ENCODE measurements around the gene CRHR2. TPM values are rescaled to one million over a fixed set of nuclear protein-coding genes. Genes with fewer than 3 reads are reported as not detected.

The CRHR2 gene
- polyA plus RNA-seq, 1 experiment: not detected

DNA sequence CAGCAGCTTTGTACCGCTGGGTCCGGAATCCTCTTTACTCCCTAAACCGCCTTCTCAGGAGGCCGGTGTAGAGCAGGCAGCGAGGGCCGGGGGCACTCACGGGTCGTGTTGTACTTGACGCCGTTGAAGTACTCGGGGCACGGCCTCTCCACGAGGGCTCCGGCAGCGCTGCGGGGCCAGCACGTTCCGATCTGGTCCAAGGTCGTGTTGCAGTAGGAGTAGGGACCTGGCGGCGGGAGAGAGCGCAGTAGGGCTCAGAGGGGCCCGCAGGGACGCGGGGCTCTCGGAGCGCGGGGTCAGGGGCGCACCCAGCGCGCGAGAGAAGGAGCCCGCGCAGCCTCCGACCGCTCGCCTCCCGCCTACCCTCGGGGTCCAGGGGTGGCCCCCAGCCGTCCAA, 443 bp downstream of the CRHR2 start:
- H3K36me3 ChIP-seq (ENCODE audit: control insufficient read depth, insufficient read depth, low read length): no peaks in the 10 kb centered on the region
- CTCF ChIA-PET: interaction anchor here (0.8 kb wide), 1 partner anchor 32 kb away, joined by 3 read pairs; no protein-coding TSS in a partner anchor
- POLR2A ChIA-PET: no interaction called here
- no peak overlapping the region for H3K4me3 ChIP-seq (ENCODE audit: low read depth, low read length)
- no peak for DNase-seq (ENCODE audit: low read depth)
- peaks cover 56% of the 10 kb centered on the region for H3K27me3 ChIP-seq (ENCODE audit: control insufficient read depth, insufficient read depth, low read length)
- TF ChIP-seq, protein P1, sequence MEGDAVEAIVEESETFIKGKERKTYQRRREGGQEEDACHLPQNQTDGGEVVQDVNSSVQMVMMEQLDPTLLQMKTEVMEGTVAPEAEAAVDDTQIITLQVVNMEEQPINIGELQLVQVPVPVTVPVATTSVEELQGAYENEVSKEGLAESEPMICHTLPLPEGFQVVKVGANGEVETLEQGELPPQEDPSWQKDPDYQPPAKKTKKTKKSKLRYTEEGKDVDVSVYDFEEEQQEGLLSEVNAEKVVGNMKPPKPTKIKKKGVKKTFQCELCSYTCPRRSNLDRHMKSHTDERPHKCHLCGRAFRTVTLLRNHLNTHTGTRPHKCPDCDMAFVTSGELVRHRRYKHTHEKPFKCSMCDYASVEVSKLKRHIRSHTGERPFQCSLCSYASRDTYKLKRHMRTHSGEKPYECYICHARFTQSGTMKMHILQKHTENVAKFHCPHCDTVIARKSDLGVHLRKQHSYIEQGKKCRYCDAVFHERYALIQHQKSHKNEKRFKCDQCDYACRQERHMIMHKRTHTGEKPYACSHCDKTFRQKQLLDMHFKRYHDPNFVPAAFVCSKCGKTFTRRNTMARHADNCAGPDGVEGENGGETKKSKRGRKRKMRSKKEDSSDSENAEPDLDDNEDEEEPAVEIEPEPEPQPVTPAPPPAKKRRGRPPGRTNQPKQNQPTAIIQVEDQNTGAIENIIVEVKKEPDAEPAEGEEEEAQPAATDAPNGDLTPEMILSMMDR (IDR thresholded peaks at IDR 0.05; ENCODE audit: insufficient read depth, low read depth, low read length): no peak

DNA sequence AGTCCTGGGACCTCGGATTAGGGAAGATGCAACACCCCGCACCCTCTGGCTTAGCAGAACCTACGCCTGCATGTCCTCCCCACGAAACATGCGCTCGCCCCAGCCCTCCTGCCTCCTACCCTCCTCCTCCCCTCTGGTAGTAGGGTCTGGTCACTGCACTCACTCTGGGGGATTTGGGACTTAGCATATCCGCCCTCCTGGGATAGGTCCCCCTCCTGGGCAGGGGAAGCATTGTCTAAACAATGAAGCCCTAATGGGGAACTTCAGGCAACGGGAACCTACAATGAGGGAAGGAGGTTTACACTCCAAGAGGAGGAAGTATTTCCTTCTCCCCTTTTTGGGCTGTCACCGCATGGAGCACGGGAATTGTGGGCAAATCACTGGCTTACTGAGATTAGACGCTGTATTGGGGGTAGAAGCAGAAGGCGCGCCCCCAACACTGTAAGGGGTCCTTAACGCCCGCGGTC, 892 bp downstream of the CRHR2 start:
- ChIA-PET POLR2A (no interaction called here), CTCF (interaction anchor here (0.8 kb wide), 1 partner anchor 31 kb away, joined by 3 read pairs; no protein-coding TSS in a partner anchor)
- TF ChIP-seq, protein P1 (IDR thresholded peaks at IDR 0.05; ENCODE audit: insufficient read depth, low read depth, low read length): no peak
- no peaks in the 10 kb centered on the region for H3K36me3 ChIP-seq (ENCODE audit: control insufficient read depth, insufficient read depth, low read length)
- H3K27me3 ChIP-seq (ENCODE audit: control insufficient read depth, insufficient read depth, low read length): peaks cover 59% of the 10 kb centered on the region
- H3K4me3 ChIP-seq (ENCODE audit: low read depth, low read length): no peak overlapping the region
- no peak for DNase-seq (ENCODE audit: low read depth)

DNA sequence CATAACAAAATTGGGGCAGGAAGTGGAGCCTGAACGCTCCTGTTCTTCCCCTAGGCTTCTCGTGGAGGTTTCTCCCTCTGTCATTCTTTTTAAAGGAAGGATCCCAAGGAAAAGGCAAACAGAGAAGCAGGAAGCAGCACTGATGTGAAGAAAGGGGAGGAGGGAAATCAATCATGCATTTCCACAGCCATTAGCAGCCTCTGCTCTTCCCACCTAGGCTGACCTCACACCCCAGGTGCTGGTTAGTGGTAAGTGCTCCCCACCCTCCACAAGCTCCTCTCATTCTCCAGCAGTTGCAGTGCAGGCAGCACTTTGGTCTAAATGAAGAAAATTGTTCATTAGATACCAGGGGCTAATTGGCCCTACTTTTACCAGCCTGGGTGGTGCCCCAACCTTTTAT, 2.6 kb downstream of the CRHR2 start:
- CTCF ChIA-PET: no interaction called here

DNA sequence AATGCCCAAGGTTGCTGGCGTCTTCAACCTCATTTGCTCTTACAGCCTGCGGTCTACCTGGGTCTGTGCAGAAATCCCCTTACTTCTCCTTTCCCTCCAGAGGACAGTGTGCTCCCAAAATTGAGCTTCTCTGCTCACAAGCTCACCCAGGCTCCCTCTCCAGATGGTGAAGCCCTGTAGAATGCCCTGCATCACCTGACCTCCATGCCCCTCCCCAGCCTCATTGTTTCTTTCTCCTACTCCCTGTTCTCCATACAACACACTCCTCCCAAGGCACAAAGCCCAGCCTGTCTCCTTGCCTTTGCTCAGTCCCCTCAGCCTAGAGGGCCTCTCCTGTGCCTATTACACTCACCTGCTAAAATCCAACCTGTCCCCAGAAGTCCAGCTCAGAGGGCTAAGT, 3.5 kb downstream of the CRHR2 start:
- H3K4me3 ChIP-seq (ENCODE audit: low read depth, low read length): no peak overlapping the region
- ChIA-PET POLR2A (no interaction called here), CTCF (no interaction called here)
- no peak for DNase-seq (ENCODE audit: low read depth)
- TF ChIP-seq, protein P1 (IDR thresholded peaks at IDR 0.05; ENCODE audit: insufficient read depth, low read depth, low read length): no peak
- peaks cover 52% of the 10 kb centered on the region for H3K27me3 ChIP-seq (ENCODE audit: control insufficient read depth, insufficient read depth, low read length)
- H3K36me3 ChIP-seq (ENCODE audit: control insufficient read depth, insufficient read depth, low read length): no peaks in the 10 kb centered on the region

More for the DNA sequence above, 2.6 kb downstream of the CRHR2 start:
- TF ChIP-seq, protein P1 (IDR thresholded peaks at IDR 0.05; ENCODE audit: insufficient read depth, low read depth, low read length): no peak
- H3K36me3 ChIP-seq (ENCODE audit: control insufficient read depth, insufficient read depth, low read length): no peaks in the 10 kb centered on the region
- peaks cover 56% of the 10 kb centered on the region for H3K27me3 ChIP-seq (ENCODE audit: control insufficient read depth, insufficient read depth, low read length)
- no peak for DNase-seq (ENCODE audit: low read depth)
- no peak overlapping the region for H3K4me3 ChIP-seq (ENCODE audit: low read depth, low read length)
- POLR2A ChIA-PET: no interaction called here

DNA sequence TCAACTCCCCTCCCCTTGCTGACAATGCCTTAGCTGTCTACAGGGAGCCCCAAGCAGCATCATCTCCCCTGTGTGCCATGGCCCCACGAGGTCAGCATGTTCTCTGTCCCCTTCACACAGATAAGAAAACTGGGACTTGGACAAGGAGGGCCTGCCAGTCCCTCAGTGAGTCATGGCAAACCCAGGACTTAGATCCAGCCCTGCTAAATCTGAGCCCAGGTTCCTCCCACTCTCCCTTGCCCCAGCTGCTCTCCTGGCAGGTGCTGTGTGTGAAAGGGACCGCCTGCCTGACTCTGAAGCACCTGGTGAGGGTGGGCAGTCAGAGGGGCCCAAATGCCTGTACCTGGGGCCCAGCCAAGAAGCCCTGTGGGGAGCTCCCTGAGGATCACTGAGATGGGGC, 7.4 kb downstream of the CRHR2 start:
- H3K27me3 ChIP-seq (ENCODE audit: control insufficient read depth, insufficient read depth, low read length): peaks cover 20% of the 10 kb centered on the region
- ChIA-PET POLR2A (no interaction called here), CTCF (no interaction called here)
- no peak overlapping the region for H3K4me3 ChIP-seq (ENCODE audit: low read depth, low read length)
- DNase-seq (ENCODE audit: low read depth): no peak
- H3K36me3 ChIP-seq (ENCODE audit: control insufficient read depth, insufficient read depth, low read length): no peaks in the 10 kb centered on the region
- TF ChIP-seq, protein P1 (IDR thresholded peaks at IDR 0.05; ENCODE audit: insufficient read depth, low read depth, low read length): no peak

Measured in BJ (cell line).